T-helper 1 cell (primary cell): ENCODE results near the gene TM4SF1.
A peak's percentile ranks its signal among the peaks of the same experiment; 100 is the strongest.
"Not testable (repeated sequence)": the region's sequence is repeated elsewhere in the genome, so short reads cannot be mapped to it uniquely, and the experiment has no call there.

Experiments
- DNase-seq, 5 donors: peaks; one replicate each; pipeline ENCODE4 v3.0.0-alpha.2; 2012 to 2020

TM4SF1 gene

GRCh38 chr3:149393345-149394160 lies 16.1 kb upstream of the TM4SF1 start:
- peak in 1 of 5 donors; percentile 48 for DNase-seq

DNA sequence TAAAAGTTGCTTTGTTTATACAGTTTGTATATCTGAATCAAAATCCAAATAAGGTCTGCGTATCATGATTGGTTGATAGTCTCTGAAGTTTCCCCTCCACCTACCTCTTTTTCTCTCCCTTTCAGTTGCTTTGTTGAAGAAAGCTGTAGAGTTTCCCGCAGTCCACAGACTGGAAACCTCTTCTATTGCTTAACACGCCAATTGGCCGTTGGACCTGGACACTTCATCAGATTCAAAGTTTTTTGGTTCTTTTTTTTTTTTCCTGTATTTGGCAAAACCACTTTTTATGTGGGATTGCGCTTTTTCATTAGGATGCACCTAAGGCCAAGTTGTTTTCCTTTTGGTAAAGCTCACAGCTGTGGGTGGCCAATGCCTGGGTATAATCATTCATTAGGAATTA lies 14.5 kb upstream of the TM4SF1 start:
- DNase-seq = no peak

- no peak for DNase-seq
Observed at GRCh38 chr3:149390772-149391212, 13.3 kb upstream of the TM4SF1 start.

DNA sequence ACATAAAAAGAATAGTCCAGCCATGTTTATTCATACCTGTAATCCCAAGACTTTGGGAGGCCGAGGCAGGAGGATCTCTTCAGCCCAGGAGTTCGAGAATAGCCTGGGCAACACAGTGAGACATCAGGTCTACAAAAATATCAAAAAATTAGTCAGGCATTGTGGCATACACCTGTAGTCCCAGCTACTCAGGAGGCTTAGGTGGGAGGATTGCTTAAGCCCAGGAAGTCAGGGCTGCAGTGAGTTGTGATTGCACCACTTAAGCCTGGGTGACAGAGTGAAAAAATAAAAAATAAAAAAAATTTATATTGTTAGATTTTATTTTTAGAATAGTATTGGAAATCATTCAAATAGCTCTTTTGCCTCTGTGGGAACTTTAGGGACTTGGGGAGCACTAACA lies 12.8 kb upstream of the TM4SF1 start:
- DNase-seq = no peak

GRCh38 chr3:149388531-149389417 lies 11.3 kb upstream of the TM4SF1 start:
- DNase-seq = no peak

- DNase-seq = no peak
Observed at GRCh38 chr3:149388001-149388440, 10.6 kb upstream of the TM4SF1 start.

DNA sequence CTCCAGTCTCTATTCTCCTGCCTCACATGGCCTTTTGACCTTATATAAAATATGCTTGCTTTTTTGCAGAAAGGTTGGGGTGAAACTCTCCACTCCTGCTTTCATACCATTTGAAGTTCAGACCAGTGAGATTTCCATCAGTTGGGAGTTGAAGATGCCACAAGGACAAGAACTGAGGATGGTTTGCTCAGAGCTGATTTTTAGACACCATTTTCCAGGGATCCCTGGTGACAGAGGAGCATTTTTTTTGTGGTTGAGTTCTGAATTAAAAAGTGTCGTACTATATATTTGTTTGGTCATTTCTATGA lies 8.8 kb upstream of the TM4SF1 start:
- no peak for DNase-seq

GRCh38 chr3:149385617-149386298 lies 8.3 kb upstream of the TM4SF1 start:
- no peak for DNase-seq

DNA sequence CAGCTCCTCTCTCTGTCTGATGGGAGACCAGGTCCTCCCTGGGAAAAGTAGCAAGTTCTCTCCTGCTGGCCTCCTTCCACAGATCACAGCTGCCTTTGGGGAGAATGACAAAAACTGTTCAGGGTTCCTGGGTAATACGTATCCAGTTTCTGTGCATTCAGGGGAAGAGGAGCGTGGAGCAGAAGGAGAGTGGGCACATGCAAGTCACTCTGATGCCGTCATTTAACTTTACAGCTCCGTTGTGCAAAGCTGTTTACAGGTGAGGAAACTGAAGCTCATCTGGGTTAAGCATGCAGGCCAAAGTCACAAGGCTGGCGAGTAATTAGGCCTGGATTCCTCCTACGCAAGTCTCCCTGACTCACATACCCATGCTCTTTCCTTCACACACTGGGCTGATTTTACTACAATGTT lies 7.5 kb upstream of the TM4SF1 start:
- no peak for DNase-seq

DNA sequence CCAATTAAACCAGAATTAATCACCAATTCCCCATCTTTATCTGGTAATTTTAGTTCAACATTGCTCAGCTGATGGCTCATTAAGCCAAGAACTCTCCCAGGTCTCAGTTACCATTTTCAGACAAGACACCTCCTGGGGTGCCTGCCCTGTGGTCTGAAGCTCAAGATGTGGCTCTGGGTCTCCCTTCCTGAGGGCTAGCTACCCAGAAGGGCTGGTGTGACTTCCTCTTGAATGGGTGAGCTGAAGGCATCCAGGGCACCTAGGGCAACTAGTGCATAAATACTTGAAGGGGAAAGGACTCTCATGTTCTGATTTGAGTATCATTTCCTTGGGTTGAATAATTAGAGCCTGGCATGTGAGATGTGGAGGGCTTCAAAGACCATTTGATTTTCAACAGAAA lies 6.7 kb upstream of the TM4SF1 start:
- no peak for DNase-seq

DNA sequence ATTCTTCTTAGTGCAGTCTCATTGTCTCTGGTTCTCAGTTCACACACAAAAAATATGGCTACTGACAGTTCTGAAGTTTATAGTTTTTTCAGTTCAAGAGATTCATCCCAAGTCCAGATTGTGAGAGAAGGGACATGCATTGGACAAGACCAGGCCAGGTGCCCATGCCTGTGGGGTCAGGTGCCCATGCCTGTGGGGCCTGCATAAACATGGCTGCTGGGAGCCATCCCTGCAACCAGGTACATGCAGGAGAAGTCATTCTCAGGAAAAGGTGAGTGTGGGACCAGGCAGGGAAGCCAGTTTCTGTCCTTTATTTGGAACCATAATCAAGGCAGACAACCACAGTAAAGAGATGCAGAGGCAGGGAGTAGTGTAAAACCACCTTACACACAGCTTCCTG lies 6.3 kb upstream of the TM4SF1 start:
- DNase-seq = no peak

GRCh38 chr3:149382518-149382917 lies 5.1 kb upstream of the TM4SF1 start:
- no peak for DNase-seq

DNA sequence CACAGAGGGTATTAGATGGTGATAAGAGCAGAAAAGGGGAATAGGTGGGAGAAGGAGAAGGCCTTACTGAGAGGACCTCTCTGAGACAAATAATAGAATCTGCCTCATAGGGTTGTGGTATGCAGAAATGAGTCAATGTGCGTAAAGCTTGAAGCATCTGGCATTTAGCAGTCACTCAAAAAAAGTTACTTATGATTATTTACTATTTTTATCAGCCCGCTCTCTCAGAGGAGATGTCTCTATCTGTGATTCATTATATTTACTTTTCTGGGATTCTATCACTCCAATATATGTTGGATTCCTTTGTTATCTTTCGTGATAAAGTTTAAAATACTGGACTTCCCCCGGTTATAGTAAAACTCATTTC lies 4.6 kb upstream of the TM4SF1 start:
- no peak for DNase-seq

DNA sequence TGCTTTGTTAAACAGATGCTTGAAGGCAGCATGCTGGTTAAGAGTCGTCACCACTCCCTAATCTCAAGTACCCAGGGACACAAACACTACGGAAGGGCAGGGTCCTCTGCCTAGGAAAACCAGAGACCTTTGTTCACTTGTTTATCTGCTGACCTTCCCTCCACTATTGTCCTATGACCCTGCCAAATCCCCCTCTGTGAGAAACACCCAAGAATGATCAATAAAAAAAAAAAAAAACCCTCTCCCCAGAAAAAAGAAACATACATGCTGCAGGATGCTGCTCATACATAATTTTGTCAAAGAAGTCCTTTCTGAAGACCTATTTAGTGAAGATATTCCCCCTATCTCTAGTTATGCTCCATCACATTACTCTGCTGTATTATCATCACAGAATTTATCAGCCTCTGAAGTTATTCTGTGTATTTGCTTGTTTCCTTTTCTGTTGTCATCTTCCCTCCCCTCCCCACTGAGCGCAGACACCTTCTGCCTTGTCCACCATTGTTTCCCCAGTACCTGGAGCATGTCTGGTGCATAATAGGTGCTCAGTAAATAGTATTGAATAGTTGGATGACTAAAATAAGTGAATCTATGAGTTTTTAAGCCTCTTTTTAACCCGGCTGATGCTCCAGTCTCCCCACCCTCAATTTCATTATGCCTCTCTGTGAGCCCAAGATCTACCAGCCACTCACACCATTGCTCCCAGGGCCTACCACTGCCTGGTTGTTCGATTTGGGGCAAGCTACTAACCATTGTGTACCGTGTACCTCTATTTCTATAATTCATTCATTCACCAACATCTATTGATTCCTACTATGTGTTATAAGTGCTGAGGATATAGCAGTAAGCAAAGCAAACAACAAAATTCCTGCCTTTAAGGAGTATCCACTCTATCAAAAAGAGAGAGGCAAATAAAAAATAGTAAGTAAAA lies 4.0 kb upstream of the TM4SF1 start:
- no peak for DNase-seq

- not testable (repeated sequence) for DNase-seq
Observed at GRCh38 chr3:149380220-149380619, 2.8 kb upstream of the TM4SF1 start.

GRCh38 chr3:149378478-149379309 lies 1.2 kb upstream of the TM4SF1 start:
- no peak for DNase-seq

DNA sequence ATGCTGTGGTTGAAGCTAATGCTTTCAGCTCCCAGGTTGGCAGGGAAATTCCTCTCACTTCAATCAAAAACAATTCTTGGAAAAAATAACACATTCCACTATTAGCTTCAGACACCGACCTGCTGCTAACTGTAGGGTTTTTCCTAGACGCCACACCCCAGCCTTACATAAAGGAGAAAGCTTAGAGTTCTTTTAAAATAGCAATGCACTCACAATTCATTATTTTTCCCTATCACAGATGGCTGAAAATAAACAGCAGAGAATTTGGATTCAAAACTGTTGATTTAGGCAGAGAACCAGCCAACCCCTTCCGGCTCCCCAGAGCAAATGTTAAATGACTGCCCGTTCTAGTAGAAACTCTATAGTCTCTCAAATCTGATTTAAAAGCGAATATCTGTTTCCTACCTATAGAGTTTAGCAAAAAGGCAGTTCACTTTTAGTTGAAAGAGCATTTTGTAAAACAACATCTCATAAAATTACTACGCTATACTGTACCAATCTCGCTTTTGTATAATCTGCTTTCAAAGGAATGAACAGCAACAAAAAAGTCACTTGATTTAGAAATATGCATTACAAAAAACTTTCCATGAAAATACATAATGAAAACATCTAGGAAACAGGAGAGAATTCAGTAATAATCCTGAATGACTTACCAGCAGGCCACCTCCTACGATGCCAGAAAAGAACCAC lies 586 bp downstream of the TM4SF1 start:
- DNase-seq = no peak

GRCh38 chr3:149375501-149376196 lies 1.8 kb downstream of the TM4SF1 start:
- no peak for DNase-seq

DNA sequence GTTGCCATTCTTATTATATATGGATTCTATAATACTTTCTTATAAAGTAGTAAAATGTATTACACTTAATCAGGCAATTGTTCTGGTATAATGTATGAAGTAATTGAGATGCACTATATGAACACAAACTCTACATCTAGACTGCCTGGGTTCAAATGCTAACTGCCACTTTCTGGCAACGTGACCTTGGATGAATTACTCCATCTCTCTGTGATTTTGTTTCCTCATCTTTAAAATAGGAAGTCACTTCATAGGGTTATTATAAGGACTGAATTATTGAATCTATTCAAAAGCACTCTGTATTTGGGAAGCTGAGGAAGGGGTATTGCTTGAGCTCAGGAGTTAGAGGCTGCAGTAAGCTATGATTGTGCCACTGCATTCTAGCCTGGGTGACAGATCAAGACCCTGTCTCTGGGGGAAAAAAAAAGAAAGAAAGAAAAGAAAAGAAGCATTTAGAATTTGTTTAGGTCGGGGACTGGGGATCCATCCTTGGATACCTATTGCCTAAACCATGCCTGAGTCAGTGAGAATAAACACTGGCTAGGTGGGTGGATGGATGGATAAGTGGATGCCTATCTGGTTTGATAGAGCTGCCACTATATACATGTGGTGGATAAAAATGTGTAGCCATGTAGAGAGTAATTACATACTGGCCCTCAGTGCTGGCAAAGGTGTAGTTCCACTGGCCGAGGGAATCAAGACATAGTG lies 2.5 kb downstream of the TM4SF1 start:
- DNase-seq = no peak
